GM18861 (cell line): Measurements from ENCODE around the gene DNAH17.

ENCODE experiments used
- ATAC-seq: cut with Tn5 transposase; IDR thresholded peaks from one replicate; pipeline ENCODE4 v1.9.1; 2021; ENCODE audit not compliant: unreplicated experiment

The DNAH17 gene

DNA sequence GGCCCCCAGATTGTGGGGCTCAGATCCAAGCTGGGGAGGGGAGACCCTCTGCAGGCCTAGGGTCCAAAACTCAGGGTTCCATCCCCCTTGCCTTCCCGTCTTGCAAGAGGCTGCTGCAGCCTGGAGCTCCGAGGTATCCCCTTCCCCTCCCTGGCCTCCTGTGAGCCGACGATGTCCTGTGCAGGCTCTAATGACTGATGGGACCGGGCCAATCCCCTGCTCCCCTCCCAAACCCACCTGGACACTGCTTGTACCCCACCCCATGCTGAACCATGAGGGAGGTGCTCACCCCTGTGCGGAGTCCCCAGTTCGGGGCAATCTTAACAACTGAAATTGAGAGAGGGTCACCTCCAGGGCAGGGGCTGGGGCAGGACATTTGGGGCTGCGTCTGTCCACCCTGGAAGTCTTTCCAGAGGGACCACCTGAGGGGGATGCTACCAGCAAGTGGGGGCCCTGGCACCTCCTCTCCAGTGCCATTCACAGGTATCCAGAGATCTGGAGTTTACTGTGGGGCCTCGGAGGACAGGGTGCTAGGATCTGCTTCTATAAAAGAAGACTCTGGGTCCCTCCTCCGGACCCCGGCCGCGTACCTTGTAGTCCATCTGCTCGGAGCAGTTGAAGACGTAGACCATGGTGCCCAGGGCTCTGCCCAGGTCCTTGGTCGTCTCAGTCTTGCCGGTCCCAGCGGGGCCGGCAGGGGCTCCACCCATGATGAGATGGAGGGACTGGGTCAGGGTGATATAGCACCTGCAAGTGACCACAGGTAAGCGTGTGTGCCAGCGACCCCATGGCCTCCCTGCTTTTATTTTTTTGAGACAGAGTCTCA, 77.3 kb downstream of the DNAH17 start:
- ATAC-seq = no peak

DNA sequence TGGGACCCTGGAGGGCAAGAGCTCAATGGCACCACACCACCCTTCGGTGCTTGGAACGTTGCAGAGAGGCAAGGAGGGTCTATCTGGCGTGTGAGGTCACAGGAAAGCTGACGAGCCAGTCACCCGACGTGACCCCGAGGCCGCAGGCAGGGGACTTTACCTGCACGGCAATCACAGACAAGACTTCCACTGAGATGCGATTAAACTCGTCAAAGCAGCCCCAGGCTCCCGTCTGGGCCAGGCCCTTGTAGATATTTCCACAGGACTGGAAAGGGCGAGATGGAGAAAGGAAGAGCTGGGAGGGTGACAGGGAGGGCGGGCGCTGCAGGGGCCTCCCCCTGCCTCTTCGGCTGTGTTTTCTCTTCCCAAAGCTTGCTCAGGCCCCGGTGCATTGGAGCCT, 78.3 kb downstream of the DNAH17 start:
- no peak for ATAC-seq

DNA sequence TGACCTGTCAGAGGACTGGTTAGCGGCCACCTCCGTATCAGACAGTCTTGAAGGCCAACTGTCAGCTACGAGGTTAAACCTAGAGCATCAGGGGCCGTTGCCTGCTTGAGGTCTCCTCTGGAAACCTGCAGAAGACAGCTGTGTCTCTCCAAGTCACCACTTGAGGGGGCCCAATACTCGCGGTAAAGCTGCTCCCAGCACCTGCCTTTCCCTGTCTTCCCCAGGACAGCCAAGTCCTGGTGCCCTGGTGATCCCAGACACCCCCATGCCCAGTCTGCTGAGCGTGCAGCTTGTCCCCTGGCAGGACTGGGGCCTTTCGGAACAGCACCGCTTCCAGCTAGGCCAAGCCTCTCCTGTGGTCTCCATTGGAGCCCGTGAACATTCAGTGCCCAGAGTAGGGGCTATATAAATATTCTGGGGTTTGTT, 80.1 kb downstream of the DNAH17 start:
- no peak for ATAC-seq

DNA sequence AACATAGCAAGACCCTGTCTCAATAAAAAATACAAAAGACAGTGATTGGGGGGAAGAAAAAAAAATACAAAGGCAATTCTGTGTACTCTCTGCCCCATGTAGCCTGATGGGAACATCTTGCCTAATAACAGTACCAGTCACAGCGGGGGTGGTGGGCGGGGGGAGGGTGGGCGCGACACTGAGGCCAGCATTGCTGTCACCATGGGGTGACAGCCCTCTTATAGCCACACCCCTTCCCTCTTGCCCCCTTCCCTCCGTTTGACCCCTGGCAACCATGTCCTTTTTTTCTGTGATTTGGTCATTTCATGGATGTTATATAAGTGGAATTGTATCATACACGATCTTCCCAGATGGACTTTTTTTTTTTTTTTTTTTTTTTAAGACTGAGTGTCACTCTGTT, 80.9 kb downstream of the DNAH17 start:
- no peak for ATAC-seq

DNA sequence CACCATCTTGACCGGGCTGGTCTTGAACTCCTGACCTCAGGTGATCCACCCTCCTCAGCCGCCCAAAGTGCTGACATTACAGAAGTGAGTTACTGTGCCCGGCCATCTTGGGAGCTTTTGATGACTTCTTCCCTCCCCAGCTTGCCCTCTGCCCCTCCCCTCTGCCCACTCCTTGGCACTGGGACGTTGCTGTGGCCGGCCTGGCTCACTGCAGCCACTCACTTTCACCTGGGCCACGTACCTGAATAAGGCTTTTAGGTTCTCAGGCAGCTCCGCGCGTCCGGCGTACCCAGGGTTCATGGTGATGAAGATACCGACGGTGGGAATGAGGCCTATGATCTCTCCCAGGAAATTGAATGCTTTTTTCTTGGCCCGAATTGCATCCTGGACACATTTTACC, 81.6 kb downstream of the DNAH17 start:
- ATAC-seq = no peak

DNA sequence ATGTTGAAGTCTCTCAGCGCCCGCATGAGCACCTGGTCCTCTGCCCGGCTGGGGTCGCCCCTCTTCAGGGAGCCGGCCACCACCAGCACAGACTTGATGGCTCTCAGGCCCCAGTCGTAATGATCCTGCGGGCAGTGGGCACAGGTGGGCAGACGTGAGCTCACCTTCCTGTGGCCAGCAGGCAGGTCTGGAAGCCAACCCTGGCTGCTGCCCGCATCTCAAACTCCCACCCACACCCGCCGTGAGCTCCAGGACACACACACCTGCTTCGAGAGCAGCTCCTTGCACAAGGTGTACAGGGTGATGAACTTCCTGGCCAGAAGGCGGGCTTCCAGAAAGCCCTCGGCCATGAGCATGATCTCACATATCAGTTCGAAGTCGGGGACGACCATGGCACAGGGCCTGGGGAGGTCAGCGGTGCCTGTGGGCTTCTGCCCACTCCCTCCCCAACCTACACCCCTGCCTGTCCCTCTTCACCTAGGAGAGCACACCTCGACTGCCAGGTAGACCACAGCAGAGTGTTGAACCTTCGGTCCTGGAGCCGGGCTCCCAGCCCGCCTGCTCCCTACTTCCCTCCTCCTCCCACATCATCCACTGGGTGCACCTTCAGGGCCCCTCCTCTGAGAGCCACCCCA, 82.4 kb downstream of the DNAH17 start:
- no peak for ATAC-seq

DNA sequence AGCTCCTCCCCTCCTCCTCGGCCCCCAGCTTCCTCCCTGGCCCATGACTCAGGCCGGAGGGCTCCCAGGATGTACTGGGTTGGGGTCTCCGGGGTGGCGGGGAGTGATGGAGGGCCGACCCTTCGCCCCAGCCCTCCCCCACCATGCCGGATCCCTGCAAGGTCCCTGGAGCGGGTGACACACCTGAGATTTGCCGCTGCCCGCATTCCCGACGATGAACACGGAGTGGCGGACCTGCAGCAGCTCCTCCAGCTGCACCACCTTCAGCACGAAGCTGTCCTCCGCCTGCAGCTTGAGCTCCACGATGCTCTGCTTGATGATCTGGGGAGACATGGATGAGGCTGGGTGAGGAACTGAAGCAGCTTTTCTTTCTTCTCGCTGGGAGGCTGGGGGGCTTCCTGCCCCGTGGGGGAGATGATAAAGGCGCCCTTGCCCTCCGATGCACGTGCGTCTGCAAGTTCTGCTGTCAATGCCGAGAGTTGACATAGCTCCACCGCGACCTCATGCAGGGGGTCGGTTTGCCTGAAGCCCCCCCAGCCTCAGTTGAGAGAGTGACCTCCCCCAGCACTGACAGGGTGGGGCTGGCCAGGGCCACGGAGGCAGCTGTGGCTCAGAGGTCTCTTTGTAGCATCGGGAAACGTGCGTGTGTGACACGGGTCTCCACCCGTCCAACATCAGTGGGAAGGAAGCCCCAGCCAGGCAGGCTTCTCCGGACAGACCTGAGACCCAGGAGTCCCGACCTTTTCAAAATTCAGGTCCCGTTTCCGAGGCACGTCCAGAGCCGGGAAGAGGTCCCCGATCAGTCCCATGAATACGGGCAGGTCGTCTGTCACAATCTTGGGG, 83.1 kb downstream of the DNAH17 start:
- no peak for ATAC-seq

DNA sequence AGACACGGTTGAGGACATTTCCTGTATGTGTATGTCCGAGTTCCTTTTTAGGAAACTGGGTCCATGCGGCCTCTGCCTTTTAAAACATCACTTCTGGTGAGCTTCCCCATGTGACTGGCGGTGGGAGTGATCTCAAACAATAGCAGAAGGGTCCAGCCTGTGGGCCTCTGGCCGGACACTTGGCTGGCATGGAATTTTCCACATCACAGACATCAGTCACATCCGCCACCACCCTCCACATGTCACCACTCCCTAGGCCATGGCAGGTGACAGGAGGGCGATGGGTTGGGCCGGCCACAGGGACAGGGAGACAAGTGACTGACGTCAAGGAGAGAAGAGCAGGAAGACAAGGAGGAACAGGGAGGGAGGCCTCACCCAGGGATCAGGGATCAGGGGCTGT, 83.7 kb downstream of the DNAH17 start:
- no peak for ATAC-seq

DNA sequence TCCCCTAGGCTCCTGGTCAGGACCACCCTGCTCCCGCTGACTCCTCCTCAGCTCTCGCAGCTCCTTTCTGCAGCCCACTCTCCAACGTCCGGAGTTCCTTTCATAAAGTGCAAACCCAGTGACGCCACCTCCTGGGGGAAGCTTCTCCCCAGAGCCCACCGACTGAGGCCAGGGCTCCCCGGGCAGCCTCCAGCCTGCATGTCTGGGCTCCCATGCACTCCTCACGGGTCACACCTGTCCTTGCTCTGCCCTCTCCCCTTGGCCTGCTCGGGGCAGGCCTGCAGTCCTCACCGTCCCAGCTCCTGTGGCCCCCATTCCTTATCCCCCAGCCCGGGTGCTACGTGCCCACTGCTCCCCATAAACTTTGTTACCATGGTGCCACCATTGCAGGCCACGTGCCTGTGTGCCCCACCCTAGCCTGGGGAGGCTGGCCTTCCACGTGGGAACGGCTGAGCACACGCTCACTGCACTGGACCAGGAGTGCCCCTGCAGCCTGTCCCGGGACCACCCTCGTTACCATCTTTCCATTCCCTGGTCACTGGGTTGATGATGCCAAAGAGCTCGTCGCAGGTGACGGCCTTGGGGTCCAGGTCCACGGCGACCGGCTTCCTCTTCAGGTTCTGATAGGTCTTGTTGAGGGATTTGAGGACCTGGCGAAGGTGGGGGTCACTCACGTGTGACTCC, 84.9 kb downstream of the DNAH17 start:
- ATAC-seq = no peak

DNA sequence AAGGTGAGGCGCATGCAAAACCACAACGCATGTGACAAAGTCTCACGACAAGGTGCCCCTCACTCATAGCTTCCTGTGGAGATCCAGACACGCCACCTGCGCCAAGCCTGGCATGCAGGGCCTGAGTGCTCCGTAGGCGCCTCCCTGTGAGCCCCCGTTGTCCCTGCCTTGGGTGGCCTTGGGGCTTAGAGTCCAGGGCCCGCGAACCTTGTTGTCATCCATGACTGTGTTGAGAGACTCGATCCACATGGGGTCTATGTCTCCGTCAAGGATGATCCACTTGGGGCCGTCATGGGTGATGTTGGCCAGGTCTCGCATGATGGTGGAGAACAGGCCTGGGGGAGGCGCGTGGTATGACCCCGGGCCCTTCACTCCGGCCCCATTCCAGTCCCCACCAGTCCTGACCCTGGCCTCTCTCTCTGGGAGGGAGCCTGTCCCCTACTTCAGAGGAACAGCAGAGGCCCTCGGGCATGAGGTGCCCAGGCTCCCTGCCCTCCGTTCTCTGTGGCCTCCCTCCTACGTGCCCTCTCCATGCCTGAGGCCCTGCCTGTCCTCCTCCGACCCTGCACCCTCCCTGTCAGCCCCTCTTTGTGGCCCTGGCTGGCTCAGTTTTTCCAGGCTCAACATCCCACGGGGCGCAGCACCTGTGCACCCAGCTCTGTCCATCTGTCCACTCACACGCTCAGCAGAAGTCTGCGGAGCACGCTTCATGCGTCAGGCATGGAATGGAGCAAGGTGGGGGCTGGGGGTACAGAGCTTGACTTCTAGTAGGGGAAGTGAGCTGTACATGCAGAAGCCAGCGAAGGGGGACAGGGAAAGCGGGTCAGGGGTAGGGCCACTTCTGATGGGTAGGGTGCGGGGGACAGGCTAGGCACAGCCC, 85.7 kb downstream of the DNAH17 start:
- ATAC-seq = no peak

DNA sequence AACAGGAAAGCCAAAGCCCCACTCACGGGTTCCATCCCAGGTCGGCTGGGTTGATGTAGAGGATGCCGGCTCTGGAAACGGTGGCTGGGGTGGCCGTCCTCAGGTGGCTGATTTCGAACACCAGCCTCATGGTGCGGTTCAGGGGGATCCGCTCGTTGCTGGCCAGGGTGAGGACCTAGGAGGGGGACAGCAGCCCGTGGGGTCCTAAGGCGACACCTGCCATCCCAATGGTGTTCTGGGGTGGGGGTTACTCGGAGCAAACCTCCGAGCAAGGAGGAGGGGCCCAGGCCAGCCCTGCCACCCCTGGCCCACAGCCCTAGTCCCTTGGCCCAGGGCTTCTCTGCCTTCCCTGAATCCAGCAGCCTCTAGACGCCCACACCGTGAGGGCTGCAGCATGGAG, 86.5 kb downstream of the DNAH17 start:
- ATAC-seq = no peak

DNA sequence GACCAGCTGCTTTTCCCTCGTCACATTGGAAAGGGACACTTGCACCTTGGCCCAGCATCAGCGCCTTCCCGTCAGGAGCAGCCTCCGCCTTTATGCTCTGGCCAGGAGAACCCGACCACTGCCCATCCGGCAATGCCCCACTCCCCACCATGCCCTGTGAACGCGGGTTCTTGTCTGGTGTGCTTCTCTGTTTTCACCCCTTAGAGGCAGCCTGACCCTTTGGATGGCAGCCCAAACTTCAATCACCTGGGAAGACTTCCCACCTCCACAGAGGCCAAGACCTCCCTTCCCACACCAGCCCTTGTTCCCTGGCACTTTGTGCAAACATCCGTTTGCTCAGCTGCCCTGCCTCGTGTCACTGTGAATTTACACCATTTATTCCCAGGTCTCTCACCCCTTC, 87.0 kb downstream of the DNAH17 start:
- ATAC-seq = no peak

DNA sequence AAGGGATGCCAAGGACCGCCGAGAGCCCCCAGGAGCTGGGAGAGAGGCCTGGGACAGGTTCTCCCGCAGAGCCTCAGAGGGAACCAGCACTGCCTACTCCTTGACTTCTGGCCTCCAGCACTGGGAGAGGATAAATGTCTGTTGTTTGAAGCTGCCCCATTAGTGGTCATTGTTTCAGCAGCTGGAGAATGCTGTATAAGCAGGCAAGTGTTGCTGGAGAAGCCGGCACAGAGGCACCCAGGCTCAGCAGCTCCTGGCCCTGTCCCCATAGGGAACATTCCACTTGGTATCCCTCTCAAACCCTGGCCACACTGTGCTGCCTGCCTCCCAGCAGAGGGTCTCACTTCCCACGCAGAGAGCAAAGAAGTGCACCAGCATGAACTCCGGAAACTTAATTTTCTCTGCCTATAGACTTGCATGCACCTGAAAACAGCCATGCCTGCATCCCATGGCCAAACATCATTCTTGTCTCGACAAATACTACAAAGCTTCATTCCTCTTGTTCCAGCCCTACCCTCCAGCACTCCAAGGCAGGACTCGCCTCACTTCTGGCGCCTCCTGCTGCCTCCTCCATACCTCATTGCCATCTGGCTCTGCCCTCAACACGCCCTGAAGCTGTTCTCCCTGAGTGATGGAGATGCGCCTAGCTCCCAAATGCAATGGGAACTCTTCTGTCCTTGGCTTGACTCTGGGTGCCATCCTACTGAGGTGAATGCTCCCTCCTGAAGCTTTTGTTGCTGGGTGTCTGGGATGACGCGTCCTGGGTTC, 88.1 kb downstream of the DNAH17 start:
- no peak for ATAC-seq

DNA sequence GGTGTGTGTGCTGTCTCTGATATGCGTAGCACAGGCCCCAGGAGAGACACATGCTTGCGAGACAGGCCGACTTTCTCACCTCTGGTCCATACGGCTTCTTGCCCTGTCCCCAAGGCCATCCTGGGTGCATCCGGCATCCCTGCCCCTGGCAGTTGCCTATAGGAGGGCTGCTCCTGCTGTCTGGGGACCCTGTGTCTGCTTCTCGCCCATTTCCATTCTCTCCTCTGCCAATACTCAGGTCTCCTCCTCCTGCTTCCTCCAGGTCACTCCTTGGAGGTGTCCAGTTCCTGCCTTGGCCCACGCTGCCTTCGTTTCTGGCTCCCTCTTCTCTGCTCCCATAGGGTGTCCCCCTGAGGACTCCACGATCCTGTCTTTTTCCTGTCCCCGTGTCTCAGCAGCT, 89.0 kb downstream of the DNAH17 start:
- ATAC-seq = no peak

DNA sequence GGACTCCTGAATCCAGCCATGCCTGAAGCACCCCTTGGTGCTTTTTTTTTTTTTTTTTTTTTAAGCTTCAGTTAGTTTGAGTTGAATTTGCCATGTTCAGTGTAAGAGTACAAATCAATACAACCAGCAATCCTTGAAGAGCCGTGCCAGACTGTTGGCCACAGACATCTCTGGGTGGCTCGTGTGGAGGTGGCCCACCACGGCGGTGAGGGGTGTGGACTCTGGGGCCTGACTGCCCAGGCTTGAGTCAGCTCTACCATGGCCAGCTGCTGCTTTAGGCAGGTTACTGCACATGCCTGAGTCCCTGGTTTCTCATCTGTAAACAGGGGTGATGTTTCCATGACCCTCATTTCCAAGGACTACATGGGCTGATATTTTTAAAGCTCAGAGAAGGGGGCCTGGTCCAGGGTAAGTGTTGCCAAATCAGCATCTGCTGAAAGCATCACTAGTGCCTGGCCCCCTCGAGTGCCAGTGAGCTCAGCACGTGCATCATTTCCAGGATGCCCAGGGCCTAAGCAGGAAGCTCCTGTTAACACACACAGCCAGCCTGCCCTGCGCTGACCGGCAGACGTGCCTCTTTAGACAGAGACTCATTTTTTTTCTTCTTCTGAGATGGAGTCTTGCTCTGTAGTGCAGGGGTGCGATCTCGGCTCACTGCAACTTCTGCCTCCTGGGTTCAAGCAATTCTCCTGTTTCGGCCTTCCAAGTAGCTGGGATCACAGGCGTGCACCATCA, 90.1 kb downstream of the DNAH17 start:
- no peak for ATAC-seq

DNA sequence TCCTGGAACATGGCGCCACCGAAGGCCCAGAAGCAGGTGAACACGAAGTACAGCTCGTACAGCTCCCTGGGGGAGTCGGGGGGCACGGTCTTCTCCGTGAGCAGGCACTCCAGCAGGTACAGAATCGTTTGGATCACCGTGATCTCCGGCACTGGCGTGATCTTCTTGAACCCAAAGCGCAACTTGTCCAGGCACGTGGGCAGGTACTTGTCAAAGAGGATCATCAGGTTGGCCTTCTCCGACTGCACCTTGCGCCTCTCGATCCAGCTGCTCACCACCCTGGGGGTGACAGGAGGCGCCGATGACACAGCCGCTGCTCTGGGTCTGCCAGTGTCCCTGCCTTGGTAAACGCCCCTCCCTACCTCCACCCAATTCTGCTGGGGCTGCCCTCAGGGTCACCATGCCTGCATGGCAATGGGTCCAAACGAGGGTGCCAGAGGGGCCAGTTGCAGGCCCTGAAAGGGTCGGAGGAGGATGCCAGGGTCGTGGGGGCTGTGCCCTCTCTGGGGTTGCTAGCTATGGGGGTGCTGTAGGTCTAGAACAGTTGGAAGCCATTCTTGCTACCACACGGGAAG, 90.9 kb downstream of the DNAH17 start:
- no peak for ATAC-seq

DNA sequence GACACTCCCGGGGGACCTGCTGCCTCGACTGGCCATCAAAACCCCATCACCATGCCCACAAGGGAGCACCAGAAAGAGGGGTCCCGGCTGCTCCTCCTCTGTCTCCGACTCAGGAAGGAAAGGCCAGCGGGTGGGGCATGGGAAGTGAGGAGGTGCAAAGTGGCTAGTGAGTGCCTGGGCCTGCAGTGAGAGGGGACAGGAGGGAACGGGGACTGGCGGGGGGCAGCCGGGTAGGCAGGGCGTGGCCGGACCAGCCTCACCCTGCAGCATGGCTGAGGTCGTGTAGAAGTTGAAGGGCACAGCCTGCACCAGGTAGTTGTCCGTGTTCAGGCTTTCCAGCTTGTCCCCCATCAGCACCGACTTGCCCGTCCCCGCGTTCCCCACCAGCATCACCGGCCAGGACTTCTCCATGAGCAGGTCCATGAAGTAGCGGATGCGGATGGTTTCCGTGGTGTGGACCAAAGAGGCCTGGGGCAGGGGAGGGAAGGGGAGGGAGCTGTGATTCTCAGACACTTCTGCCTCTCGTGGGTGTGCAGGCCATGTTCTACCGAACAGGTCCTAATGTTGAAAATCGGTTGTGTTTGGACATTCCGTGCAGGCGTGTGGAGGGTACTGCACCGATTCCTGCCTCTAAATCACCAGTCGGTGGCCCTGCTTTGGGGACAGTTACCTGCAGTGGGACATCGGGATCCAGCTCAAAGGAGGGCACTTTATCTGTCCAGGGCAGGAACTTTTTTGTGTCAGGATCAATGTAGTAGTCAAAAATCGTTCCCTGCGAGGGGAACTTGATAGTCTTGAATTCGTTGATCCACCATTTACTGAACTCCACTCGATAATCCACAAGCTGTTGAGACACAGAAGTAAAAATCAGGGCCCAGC, 91.7 kb downstream of the DNAH17 start:
- no peak for ATAC-seq
